ENCODE measurements around the gene PAPOLB.

PAPOLB gene

GRCh38 chr7:4878336-4879335 lies 16.8 kb upstream of the PAPOLB start:
- no peak for DNase-seq (ENCODE audit: low read depth)

DNA sequence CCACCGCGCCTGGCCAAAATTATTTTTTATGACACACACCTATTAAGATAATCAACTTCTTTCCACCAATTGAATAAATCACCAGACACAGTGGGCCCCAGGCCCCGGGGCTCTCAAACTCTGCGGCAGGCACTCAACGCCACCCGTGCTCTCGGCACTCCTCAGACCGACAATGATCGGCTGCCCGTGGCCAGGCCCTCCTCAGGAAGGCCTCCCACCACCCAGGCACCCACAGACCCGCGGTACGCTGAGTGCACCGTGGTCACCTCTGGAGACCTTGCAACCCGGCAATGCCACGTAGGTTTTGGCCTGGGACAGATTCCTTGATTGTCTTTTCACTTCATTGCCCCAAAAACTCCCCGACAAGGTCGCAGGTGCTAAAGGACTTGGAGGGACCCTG lies 14.8 kb upstream of the PAPOLB start:
- DNase-seq (ENCODE audit: low read depth), result no peak

DNA sequence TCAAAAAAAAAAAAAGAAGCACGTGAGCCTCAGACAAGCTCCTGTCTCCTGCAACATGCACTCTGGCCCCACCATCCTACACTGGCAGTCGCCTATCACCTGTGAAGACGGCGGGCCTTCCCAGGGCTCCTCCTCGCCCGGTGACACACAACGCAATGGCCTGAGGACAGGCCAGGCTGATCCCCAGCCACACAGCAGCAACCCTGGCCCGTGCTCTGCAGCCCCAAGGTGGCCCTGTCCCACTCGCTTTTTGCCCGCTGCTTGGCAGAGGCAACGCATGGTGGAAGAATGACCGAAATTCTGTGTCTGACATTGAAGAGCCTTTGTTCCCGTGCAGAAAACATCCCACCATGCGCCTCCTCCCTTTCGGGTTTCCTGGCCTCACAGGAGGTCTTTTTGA lies 13.6 kb upstream of the PAPOLB start:
- no peak for DNase-seq (ENCODE audit: low read depth)

- DNase-seq (ENCODE audit: low read depth), result no peak
These were observed 11.5 kb upstream of the PAPOLB start for GRCh38 chr7:4873071-4873944.

DNA sequence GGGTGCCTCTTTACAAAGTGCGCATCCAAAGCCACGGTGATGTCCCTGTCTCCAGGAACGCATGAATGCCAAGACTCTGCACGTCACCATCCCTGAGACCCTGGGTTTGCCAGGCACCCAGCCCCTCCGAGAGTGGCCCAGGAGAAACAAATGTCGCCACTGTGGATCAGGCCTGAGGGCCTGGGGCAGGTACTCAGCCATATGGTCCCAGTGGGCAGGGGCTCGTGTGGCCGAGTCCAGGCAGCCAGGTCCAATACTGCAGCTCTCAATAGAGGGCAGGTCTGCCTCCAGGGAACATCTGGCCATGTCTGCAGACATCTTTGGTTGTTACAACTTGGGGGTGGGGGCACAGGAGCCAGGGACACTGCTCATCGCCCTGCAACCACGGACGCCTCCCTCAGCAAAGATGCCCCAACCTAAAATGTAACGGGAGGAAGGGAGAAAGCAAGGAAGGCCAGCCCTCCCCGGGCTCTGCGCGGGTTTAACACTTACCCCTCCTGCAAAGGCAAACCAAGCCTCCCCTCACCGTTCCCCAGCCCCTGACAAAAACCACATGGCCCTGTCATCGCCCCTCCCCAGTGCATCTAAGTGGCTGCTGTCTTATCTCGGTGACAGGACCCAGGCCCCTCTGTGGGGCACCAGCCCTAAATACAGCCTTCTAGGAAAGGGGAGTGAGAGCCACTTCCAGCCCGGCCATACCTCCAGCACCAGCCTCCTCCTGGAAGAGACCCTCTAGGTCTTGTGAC lies 10.3 kb upstream of the PAPOLB start:
- no peak for DNase-seq (ENCODE audit: low read depth)

DNA sequence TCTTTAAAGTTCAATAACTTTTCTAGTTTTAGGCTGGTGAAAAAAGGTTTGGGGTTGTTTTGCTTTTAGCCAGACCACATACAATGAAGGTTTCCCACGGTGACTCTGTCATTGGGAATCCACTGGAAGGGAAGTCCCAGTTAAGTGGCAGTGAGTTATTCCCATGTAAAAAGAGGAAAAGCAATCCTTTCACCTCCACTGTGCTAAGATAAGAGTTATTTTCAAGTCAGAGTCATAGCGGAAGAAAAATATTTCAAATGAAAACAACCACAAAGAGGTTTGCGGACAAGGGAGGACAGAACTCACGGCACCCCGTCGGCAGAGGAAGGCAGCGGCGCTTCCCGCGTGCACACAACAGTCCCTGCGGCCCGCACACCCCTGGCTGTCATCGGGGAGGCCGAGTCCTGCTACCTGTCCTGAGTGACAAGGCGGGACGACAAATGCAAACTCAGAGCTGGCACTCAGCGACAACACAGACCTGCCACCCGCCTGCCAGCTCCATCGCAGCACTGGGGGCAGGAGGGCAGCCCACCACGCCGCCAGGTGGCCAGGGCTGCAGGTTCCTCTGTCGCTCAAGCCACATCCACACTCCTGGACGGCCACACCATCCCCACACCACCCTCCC lies 9.3 kb upstream of the PAPOLB start:
- DNase-seq (ENCODE audit: low read depth), result no peak

DNA sequence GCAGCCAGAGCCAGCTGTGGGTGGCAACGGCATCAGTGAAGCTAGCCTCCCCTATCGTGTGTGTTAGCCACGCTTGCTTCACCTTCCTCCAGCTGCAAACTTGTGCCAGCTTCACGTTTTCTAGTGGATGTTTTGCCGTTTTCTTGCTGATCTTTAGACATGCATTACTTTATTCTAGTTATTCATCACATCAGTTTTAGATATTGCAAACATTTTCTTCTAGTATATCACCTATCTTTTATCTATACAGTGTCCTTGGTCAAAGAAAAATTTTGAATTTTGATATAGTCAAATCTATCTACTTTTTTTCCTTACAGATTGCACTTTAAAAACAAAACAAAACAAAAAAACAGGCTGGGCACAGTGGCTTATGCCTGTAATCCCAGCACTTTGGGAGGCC lies 6.7 kb upstream of the PAPOLB start:
- DNase-seq (ENCODE audit: low read depth), result no peak

DNA sequence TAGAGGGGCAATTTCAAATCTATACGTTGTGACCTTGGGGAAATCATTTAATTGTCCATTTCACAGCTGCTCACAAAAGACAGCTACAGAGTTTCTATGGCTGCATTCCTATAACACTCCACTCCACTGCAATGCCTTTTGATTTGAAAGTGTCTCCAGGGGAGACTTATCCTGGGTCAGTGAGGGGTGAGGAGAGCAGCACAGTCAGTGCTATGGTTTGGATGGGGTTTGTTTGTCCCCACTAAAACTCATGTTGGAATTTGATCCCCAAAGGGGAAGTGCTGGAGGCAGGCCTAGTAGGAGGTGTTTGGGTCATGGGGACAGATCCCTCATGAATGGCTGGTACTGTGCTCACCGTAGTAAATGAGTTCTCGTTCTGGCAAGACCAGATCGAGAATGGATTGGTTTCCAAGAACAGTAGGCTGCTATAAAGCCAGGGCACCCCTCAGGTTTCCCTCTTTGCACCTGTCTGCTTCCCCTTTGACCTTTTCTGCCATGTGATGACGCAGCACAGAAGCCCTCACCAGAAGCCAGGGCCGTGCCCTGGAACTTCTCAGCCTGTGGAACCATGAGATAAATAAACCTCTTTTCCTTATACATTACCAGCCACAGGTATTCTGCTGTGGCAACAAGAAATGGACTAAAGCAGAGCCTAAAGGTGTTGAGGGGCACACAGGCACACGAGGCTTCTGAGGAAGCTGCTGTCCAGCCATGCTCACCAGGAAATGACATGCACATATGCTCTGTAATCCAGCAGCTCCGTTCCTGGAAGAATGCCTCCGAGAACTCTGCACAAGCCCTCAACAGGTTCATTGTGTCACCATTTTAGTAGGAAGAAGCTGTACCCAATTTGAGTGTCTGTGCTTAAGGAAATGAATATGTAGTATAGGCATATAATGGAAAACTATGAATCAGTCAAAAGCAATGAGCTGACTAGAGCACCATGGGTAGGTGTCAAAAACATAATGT lies 5.0 kb upstream of the PAPOLB start:
- DNase-seq (ENCODE audit: low read depth), result no peak

- DNase-seq (ENCODE audit: low read depth), result no peak
These were observed 326 bp upstream of the PAPOLB start for GRCh38 chr7:4862156-4862555.

DNA sequence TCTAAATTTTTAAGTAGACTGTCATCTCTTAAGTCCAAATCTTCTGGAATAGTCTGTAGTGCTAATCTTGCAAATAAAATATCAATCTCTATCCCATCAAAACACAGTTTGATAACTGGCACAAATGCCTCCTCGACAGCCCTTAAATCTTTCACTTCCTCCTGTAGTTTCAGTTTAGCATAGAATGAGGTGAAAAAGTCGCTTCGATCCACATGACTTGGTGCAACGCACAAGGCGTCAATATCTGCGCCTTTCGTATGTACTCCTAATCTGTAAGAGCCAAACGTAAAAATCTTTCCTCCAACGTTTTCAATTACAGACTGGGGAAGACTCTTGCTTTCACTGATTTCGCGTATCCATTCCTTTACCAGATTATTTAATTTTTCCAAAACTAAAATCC lies 603 bp downstream of the PAPOLB start:
- DNase-seq (ENCODE audit: low read depth), result no peak

GRCh38 chr7:4857189-4857588 lies 4.6 kb downstream of the PAPOLB start:
- DNase-seq (ENCODE audit: low read depth), result no peak

GRCh38 chr7:4856336-4857057 lies 5.3 kb downstream of the PAPOLB start:
- DNase-seq (ENCODE audit: low read depth), result no peak

GRCh38 chr7:4854916-4855315 lies 6.9 kb downstream of the PAPOLB start:
- DNase-seq (ENCODE audit: low read depth), result no peak

DNA sequence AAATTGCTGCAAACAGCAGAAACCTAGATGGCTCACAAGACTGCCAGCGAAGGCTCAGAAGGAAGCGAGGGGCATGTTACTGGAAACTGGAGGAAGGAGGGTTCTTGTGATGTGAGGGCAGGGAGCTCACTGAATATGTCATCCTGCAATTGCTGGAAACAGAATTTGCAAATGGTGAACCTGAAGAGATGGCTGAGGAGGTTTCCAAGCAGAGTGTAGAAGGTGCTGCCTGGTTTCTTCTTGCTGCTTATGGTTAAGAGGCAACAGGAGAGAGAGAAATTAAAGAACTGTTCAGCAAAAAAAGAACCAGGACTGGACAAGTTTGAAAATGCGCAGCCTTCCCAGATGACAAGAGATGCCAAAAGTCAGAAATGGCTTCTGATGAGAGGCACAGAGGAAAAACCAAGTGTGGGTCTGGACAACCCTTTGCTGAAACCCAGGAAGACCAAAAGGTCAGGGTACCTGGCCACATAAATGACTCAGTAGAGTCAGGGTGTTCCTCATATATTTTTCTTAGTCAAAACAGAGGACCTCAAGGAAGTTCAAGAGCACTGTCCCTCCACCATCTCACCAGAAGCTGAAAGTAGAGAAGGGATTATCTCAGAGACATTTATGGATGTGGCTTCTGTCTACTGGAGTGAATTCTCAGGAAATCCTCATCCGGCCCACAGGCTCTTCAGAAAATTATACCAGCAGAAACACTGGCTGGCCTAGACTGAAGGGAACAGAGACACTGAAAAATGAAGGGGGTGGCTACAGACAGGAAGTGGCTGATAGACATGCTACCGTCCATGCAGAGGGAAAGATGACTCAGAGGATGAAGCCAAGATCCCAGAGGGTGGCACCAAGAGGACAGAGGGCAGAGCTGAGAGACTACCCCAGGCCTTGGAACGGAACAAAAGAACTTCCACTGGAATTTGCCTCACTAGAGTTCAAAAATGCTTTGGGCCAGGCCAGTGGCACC lies 10.1 kb downstream of the PAPOLB start:
- DNase-seq (ENCODE audit: low read depth), result peak; percentile 19

- DNase-seq (ENCODE audit: low read depth), result no peak
These were observed 11.5 kb downstream of the PAPOLB start for GRCh38 chr7:4850262-4850795.

- no peak for DNase-seq (ENCODE audit: low read depth)
These were observed 12.4 kb downstream of the PAPOLB start for GRCh38 chr7:4849390-4849789.

GRCh38 chr7:4845740-4846142 lies 16.1 kb downstream of the PAPOLB start:
- DNase-seq (ENCODE audit: low read depth), result no peak

GRCh38 chr7:4842319-4843064 lies 19.3 kb downstream of the PAPOLB start:
- no peak for DNase-seq (ENCODE audit: low read depth)

All from HS-5 (cell line).